GM12878 (cell line): ENCODE measurements around the gene MLLT3. TPM values are rescaled to one million over a fixed set of nuclear protein-coding genes. Genes with fewer than 3 reads are reported as not detected.

Source experiments
- ATAC-seq: fragments of 200-7000 bp; cut with Tn5 transposase; 3 replicates; pipeline ENCODE4 v1.9.1; 2020; ENCODE audit warnings: mild to moderate bottlenecking, moderate library complexity
- BruUV-seq: library from RNA; stranded (reverse); fragments of 400-500 nt; replicated peaks from 2 replicates; lab custom pipeline; 2021; lab: Mats Ljungman, UMichigan
- CTCF ChIA-PET: fragments of 300-600 bp; sonication (Branson Sonifier 250); formaldehyde crosslinking; extraction: SDS; loops from one replicate; lab custom pipeline; 2021; ENCODE audit warnings: inconsistent platforms; lab: Yijun Ruan, JAX
- POLR2A ChIA-PET: fragments of 350-600 bp; formaldehyde crosslinking; extraction: SDS; loops from one replicate; lab custom pipeline; 2021; ENCODE audit warnings: inconsistent platforms; lab: Charles Lee
- RAD21 ChIA-PET: fragments of 300-600 bp; sonication (Branson Sonifier 250); formaldehyde crosslinking; loops from one replicate; lab custom pipeline; 2023; ENCODE audit warnings: antibody characterized with exemption; ENCODE audit not compliant: unreplicated experiment; lab: Charles Lee
- SMC1A ChIA-PET: fragments of 300-600 bp; sonication (Branson Sonifier 250); formaldehyde crosslinking; loops from one replicate; lab custom pipeline; 2023; ENCODE audit not compliant: unreplicated experiment, uncharacterized antibody; lab: Charles Lee
- DNase-seq: peaks from one replicate; pipeline ENCODE4 v3.0.0-alpha.2; 2011; ENCODE audit warnings: low read depth, low spot score
- FAIRE-seq: peaks from 3 replicates; lab custom pipeline; 2011; peaks lifted over from hg19 to GRCh38; lab: Jason Lieb, UNC
- H2AFZ ChIP-seq: 2 replicates; pipeline ENCODE4 v1.6.0; 2011; ENCODE audit warnings: low read depth, low read length, control low read depth; ENCODE audit not compliant: control insufficient read depth
- H3K27ac ChIP-seq: 2 replicates; pipeline ENCODE4 v1.5.1; 2011; ENCODE audit warnings: control low read depth; ENCODE audit not compliant: control insufficient read depth, insufficient read depth
- H3K27me3 ChIP-seq, 2 experiments: replicated peaks in 1 of 2; 2 replicates each; pipeline versions ENCODE4 v1.6.0 to v1.6.1; 2011; ENCODE audit warnings: low read length in 1 of 2; ENCODE audit not compliant: control insufficient read depth in 2 of 2, insufficient read depth in 2 of 2
- H3K36me3 ChIP-seq, 2 experiments: 2 replicates each; pipeline ENCODE4 v1.5.1; 2011; ENCODE audit warnings: low read length in 1 of 2; ENCODE audit not compliant: control insufficient read depth in 2 of 2, insufficient read depth in 2 of 2
- H3K4me1 ChIP-seq: 2 replicates; pipeline ENCODE4 v1.6.1; 2011; ENCODE audit warnings: mild to moderate bottlenecking, low read length, moderate library complexity, mixed read lengths; ENCODE audit not compliant: control insufficient read depth, insufficient read depth
- H3K4me2 ChIP-seq: 2 replicates; pipeline ENCODE4 v1.6.0; 2011; ENCODE audit warnings: control low read depth; ENCODE audit not compliant: control insufficient read depth, insufficient read depth
- H3K4me3 ChIP-seq: fragments of 200-600 bp; sonication (generic); 2 replicates; pipeline ENCODE4 v1.5.1; 2016
- H3K79me2 ChIP-seq: 2 replicates; pipeline ENCODE4 v1.6.0; 2011; ENCODE audit warnings: low read length; ENCODE audit not compliant: control insufficient read depth, insufficient read depth
- H3K9ac ChIP-seq: 2 replicates; pipeline ENCODE4 v1.8.0; 2011; ENCODE audit warnings: low read length, control low read depth, mixed read lengths; ENCODE audit not compliant: control insufficient read depth, insufficient read depth
- H3K9me3 ChIP-seq: replicated peaks from 3 replicates; pipeline ENCODE4 v1.5.1; 2011; ENCODE audit warnings: mild to moderate bottlenecking, low read length; ENCODE audit not compliant: control insufficient read depth, insufficient read depth
- H4K20me1 ChIP-seq: 2 replicates; pipeline ENCODE4 v1.6.0; 2011; ENCODE audit not compliant: control insufficient read depth, insufficient read depth
- EZH2 ChIP-seq: IDR thresholded peaks from 2 replicates; pipeline ENCODE4 v1.6.1; 2012; ENCODE audit warnings: low read depth, mild to moderate bottlenecking, control low read depth, inconsistent platforms, low read length, borderline replicate concordance; ENCODE audit not compliant: control insufficient read depth
- IRF5 ChIP-seq: fragments of 450-650 bp; IDR thresholded peaks from 2 replicates; pipeline ENCODE4 v1.6.1; 2017; ENCODE audit warnings: borderline replicate concordance
- MYB ChIP-seq: fragments of 150-350 bp; IDR thresholded peaks from 2 replicates; pipeline ENCODE4 v1.6.1; 2014; ENCODE audit warnings: mild to moderate bottlenecking, low read depth, low read length, borderline replicate concordance
- POLR2A ChIP-seq: IDR thresholded peaks from 2 replicates; pipeline ENCODE4 v1.6.1; 2011; ENCODE audit warnings: low read depth, mild to moderate bottlenecking, low read length
- RUNX3 ChIP-seq: IDR thresholded peaks from 2 replicates; pipeline ENCODE4 v1.6.1; 2012; ENCODE audit warnings: low read length, inconsistent platforms
- SPI1 ChIP-seq: IDR thresholded peaks from 2 replicates; pipeline ENCODE4 v1.6.1; 2011; ENCODE audit warnings: low read depth, mild to moderate bottlenecking, low read length, moderate library complexity, borderline replicate concordance; ENCODE audit not compliant: insufficient read depth
- SREBF1 ChIP-seq: IDR thresholded peaks from 2 replicates; pipeline ENCODE4 v1.6.1; 2012; ENCODE audit warnings: mild to moderate bottlenecking, low read length
- TARDBP ChIP-seq: IDR thresholded peaks from 2 replicates; pipeline ENCODE4 v1.6.1; 2016; ENCODE audit warnings: borderline replicate concordance
- TCF3 ChIP-seq: IDR thresholded peaks from 2 replicates; pipeline ENCODE4 v1.6.1; 2012; ENCODE audit warnings: low read depth, mild to moderate bottlenecking, low read length, borderline replicate concordance; ENCODE audit not compliant: insufficient read depth
- USF2 ChIP-seq: IDR thresholded peaks from 2 replicates; pipeline ENCODE4 v1.6.1; 2011; ENCODE audit warnings: low read depth, low read length, improper control_type of control experiment, borderline replicate concordance
- WGBS: methylation state at CpG from one replicate; pipeline ENCODE4 v1.1.6; 2016; ENCODE audit warnings: low lambda C conversion rate; ENCODE audit not compliant: insufficient replicate concordance, insufficient coverage; ENCODE audit errors: missing lambda C conversion rate; 5-methylcytosine and 5-hydroxymethylcytosine counted together
- in situ Hi-C: fragments of 300-500 bp; cut with MboI; formaldehyde crosslinking; loops from 9 replicates; pipeline ENCODE4 v1.14.3; 2018; ENCODE audit warnings: mixed read lengths
- intact Hi-C: fragments of 100-400 bp; cut with micrococcal nuclease; formaldehyde crosslinking; loops from one replicate; pipeline ENCODE4 v1.14.2; 2022; ENCODE audit not compliant: unreplicated experiment
- polyA plus RNA-seq, 11 experiments: library from polyadenylated mRNA; depleted of rRNA in 4 of 11; unstranded in 6 of 11; stranded (reverse) in 5 of 11; fragments of >200 nt; fragmentation: Nextera tagmentation in 4 of 11; fragmentation: Illumina TruSeq in 1 of 11; extraction: Ambion mirVana in 4 of 11; extraction: Trizol in 1 of 11; gene quantifications; 1 replicate in 1 of 11; 2 replicates in 10 of 11; pipeline versions ENCODE4 v1.2.1 to v1.2.3, GENCODE V29; 2011 to 2016; ENCODE audit warnings: inconsistent platforms in 2 of 11, missing spikeins in 2 of 11, low read depth in 1 of 11
- total RNA-seq, 4 experiments: library from RNA; depleted of rRNA in 3 of 4; stranded (reverse); fragments of >200 nt in 3 of 4; fragmentation: Illumina TruSeq in 1 of 4; extraction: Trizol in 1 of 4; gene quantifications; 2 replicates each; pipeline versions ENCODE4 v1.2.1 to v1.2.3, GENCODE V29; 2013 to 2021

MLLT3 gene
- total and polyA plus RNA-seq, 10 of the 15 experiments (the other 5 are each of a cell fraction or from before 2014, with no cell fraction given), result 17.7 to 72.3 (median 35.6) TPM

- ChIA-PET CTCF (interaction anchor here (1.0 kb wide), 1 partner anchor 14 kb away, joined by 4 read pairs; no protein-coding TSS in a partner anchor), SMC1A (no interaction called here)
- Histone ChIP-seq H3K4me3 (no peak overlapping the region), H3K9me3 (no peaks in the 10 kb centered on the region)
- FAIRE-seq, result no peak
- TF ChIP-seq TCF3 (no peak), POLR2A (no peak), RUNX3 (no peak)
- TF ChIP-seq, all 136 proteins: peak for 0
- BruUV-seq, result no TSS peak
- in situ Hi-C loops, result no loop called here
- Histone ChIP-seq H3K79me2 (peaks cover 13% of the 10 kb centered on the region), H2AFZ (no peak overlapping the region), H4K20me1 (no peaks in the 10 kb centered on the region), H3K27me3 (no peaks in the 10 kb centered on the region), H3K27ac (no peak overlapping the region), H3K9ac (no peak overlapping the region), H3K36me3 (no peaks in the 10 kb centered on the region), H3K4me1 (peaks cover 4% of the 10 kb centered on the region), H3K4me2 (no peak overlapping the region)
- DNase-seq (no peak), ATAC-seq (no peak)
- POLR2A ChIA-PET, result no interaction called here
- WGBS, result 43% methylated on average over 1 of the region's 1 CpG
- intact Hi-C loops, result no loop called here
- RAD21 ChIA-PET, result no interaction called here
These were observed 103.6 kb downstream of the MLLT3 start for GRCh38 chr9:20518737-20519136.

GRCh38 chr9:20513126-20513913 lies 109.0 kb downstream of the MLLT3 start:
- in situ Hi-C loops (no loop called here), intact Hi-C loops (no loop called here)
- ChIA-PET CTCF (interaction anchor here (1.7 to 2.0 kb wide), 2 partner anchors 9 to 49 kb away, joined by 4 to 12 read pairs; no protein-coding TSS in a partner anchor), SMC1A (interaction anchor here (1.3 kb wide), 1 partner anchor 21 kb away, joined by 4 read pairs; no protein-coding TSS in a partner anchor), RAD21 (no interaction called here), POLR2A (no interaction called here)
- no peaks in the 10 kb centered on the region for H4K20me1 ChIP-seq
- H3K9me3 ChIP-seq, result no peaks in the 10 kb centered on the region
- no peak overlapping the region for H2AFZ ChIP-seq
- peak overlapping the region; percentile 7; the same call in 1 of the 2 replicates for H3K4me2 ChIP-seq
- TF ChIP-seq SPI1 (peak; percentile 15; the same call in 1 of the 2 replicates), IRF5 (no peak), SREBF1 (no peak), MYB (no peak), EZH2 (no peak), RUNX3 (0 out of 2 replicates have a peak, but pooled peaks have one; percentile 20), TARDBP (no peak), USF2 (no peak)
- H3K4me3 ChIP-seq, result no peak overlapping the region
- peaks cover 17% of the 10 kb centered on the region for H3K79me2 ChIP-seq
- no peaks in the 10 kb centered on the region for H3K27me3 ChIP-seq
- FAIRE-seq (no peak), ATAC-seq (peak; percentile 36), DNase-seq (no peak)
- H3K9ac ChIP-seq, result no peak overlapping the region
- WGBS, result 75% methylated on average over 11 of the region's 11 CpGs
- no TSS peak for BruUV-seq
- no peaks in the 10 kb centered on the region for H3K36me3 ChIP-seq
- no peak overlapping the region for H3K27ac ChIP-seq
- peaks cover 13% of the 10 kb centered on the region for H3K4me1 ChIP-seq
